ENCODE data around the gene DISC1.
A peak's percentile ranks its signal among the peaks of the same experiment; 100 is the strongest.
"Not testable (repeated sequence)": the region's sequence is repeated elsewhere in the genome, so short reads cannot be mapped to it uniquely, and the experiment has no call there.

Gene DISC1

DNA sequence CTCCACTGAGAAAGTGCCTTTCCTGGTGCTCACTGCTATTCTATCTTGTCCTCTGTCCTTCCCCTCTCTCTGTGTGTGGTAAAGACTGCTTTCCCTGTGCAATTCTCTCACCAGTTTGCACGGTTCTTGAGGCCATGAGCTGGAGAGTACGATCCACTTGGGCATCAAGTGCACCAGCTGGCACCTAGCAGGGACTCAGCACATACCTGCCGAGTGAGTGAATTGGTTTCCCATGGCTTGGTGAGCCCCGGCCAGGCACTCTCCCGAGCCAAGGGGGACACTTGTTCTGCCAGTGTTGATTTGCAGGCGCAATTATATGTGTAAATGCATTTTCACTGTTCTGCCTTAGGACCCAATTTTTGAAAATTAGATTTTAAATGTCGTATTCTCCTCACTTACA is 313.5 kb downstream of the DISC1 start:
- no peak for DNase-seq

DNA sequence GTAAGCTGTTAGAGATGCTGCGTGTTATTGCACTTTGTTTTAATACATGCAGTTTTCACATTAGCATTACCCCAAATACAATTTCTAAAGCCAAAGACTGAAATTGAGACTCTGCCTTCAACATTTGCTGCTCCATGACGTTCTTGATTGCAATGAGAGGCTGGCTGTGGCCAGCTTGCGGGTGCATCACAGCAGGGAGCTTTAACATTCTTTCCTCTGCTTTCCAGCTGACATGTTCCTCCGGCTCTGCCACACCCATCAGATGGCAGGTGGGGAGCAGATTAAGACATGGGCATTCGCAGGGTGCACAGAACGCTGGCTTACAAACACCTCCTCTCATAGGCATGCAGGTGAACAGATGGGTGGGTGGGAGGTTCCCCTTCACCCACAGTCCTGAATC is 314.1 kb downstream of the DISC1 start:
- no peak for DNase-seq

- DNase-seq = no peak
Observed at GRCh38 chr1:231943084-231943483, 316.5 kb downstream of the DISC1 start.

- not testable (repeated sequence) for DNase-seq
Observed at GRCh38 chr1:231948102-231948501, 321.5 kb downstream of the DISC1 start.

- DNase-seq = no peak
Observed at GRCh38 chr1:231949277-231950091, 322.9 kb downstream of the DISC1 start.

GRCh38 chr1:231950331-231951128 is 323.9 kb downstream of the DISC1 start:
- no peak for DNase-seq

GRCh38 chr1:231951374-231951773 is 324.8 kb downstream of the DISC1 start:
- DNase-seq = no peak

GRCh38 chr1:231952154-231952553 is 325.6 kb downstream of the DISC1 start:
- DNase-seq = no peak

DNA sequence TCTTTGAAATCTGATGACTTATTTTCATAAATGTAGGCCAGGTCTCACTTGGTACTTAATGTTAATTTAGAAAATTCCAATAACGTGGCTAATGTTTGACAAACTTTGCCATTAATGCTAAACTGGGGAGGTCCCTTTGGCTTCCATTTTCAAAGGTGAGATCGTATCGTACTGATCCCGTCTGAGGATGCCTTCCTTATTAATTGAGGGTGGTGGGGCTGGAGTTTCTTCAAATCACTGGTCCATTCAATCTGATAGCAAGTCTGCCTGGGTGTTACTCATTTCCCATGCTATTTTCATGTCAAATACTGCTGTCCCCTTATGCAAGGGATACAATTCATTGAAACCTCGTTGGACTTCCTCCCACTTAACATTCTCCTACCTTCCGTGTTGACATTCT is 327.1 kb downstream of the DISC1 start:
- no peak for DNase-seq

DNA sequence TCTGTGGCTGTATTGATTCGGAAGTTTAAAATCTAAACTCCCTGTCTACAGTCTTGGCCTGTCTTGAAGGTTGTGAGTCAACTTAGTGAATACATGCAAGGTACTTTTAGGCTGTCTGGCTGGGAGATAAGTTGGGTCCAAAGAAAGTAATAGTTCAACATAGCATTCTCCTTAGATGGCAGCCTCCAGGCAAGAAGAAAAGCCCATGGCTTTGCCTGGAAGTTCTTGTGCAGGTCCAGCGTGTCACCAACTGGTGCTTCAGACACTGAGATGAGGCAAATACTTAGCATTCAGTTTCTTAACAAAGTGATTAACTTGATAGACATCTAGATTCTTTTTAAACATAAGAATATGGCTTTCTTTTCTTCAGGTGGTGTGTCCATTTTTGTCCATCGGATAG is 328.2 kb downstream of the DISC1 start:
- no peak for DNase-seq

GRCh38 chr1:231957359-231957758 is 330.8 kb downstream of the DISC1 start:
- DNase-seq = no peak

DNA sequence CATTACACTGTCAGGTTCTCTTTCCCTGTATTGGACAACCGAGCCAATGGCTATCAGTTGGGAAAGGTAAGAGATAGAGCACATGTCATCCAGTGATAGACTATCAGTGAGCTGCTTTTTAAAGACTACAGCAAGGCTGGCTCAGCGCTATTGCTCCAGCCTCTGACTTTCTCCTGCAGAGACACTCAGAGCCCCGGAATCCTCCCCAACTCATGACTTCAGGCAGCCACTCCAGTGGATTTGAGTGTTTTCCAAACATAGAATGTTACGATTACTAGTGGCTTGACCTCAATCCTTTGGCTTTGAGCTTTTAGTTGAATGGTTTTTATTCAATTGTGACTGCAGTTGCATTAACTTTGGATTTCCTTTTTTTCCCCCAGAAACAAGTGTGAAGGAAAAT is 331.9 kb downstream of the DISC1 start:
- DNase-seq = no peak

GRCh38 chr1:231959225-231959884 is 332.8 kb downstream of the DISC1 start:
- no peak for DNase-seq

- DNase-seq = not testable (repeated sequence)
Observed at GRCh38 chr1:231961801-231962200, 335.2 kb downstream of the DISC1 start.

- DNase-seq = no peak
Observed at GRCh38 chr1:231962636-231963035, 336.0 kb downstream of the DISC1 start.

- DNase-seq = no peak
Observed at GRCh38 chr1:231964241-231964640, 337.7 kb downstream of the DISC1 start.

- no peak for DNase-seq
Observed at GRCh38 chr1:231964961-231965360, 338.4 kb downstream of the DISC1 start.

- no peak for DNase-seq
Observed at GRCh38 chr1:231965615-231966014, 339.0 kb downstream of the DISC1 start.

- no peak for DNase-seq
Observed at GRCh38 chr1:231966983-231967382, 340.4 kb downstream of the DISC1 start.

GRCh38 chr1:231969076-231969475 is 342.5 kb downstream of the DISC1 start:
- DNase-seq = no peak

DNA sequence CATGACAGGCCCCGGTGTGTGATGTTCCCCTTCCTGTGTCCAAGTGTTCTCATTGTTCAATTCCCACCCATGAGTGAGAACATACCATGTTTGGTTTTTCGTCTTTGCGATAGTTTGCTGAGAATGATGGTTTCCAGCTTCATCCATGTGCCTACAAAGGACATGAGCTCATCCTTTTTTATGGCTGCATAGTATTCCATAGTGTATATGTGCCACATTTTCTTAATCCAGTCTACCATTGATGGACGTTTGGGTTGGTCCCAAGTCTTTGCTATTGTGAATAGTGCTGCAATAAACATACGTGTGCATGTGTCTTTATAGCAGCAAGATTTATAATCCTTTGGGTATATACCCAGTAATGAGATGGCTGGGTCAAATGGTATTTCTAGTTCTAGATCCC is 343.2 kb downstream of the DISC1 start:
- DNase-seq = not testable (repeated sequence)

DNA sequence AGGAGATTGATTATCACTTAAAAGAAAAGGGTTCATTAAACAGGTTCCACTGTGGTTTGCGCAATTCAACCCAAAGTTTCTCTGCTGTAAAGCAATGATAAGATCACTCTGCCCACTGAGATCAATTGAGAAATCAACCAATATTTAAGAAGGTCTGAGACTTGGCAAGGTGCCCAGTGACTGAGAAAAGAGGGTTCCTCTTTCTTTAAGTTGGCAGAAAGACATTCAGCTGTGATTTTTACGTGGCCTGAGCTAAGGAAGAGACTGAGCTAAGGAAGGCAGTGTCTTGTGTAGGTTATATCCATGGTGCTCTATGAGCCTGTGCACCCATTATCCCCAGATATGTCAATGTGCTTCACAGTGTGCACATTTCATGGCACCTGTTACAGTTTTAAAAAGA is 344.1 kb downstream of the DISC1 start:
- peak; percentile 8 to 42 for DNase-seq

DNA sequence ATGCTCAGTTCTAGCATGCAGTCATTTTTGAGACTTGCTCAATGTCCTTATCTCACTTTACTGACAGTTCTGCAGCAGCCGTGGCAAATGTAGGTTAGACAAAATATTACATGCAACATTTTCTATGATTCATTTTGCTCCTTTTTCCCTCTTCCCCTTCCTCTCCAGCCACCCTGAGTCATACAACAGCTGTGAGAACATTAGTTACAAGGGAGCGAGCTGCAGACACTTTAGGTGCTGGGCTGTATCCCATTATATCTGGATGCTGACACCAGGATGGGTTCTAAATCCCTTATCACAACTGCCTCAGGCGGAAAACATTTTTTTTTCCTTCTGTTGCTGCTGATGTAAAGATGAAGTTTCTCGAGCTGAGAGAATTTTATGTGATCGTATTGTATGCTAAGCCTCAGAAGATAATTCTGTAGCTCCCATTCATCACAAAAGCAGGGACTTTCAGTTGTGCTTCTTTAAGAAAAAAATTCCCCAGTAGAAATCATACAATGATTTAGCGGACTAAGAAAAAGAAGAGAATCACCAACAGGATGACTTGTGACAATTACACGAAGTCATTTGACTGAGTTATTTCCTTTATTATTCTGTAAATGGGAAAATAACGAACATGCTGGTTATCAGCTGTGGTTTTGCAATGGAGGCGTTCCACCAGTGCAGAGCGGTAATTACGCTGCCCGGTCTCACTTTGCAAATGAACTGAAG is 345.0 kb downstream of the DISC1 start:
- no peak for DNase-seq
